ENCODE measurements around the gene RIMOC1. TPM values are rescaled to one million over a fixed set of nuclear protein-coding genes. Genes with fewer than 3 reads are reported as not detected.

RIMOC1 gene
- total RNA-seq, 1 donor from 2014 or later = 14.6 TPM

Other genes starting within 250 kb of the RIMOC1 start
- gene OXCT1, start 33.9 kb upstream of the RIMOC1 start, total RNA-seq = 21.6 and 66.5 TPM in 2 replicates
- 8.0 and 10.6 TPM in 2 replicates for gene FBXO4, start 20.9 kb downstream of the RIMOC1 start, total RNA-seq

Data from dermis blood vessel endothelial cell (primary cell).